ENCODE data around the gene SLC19A2. TPM values are rescaled to one million over a fixed set of nuclear protein-coding genes. Genes with fewer than 3 reads are reported as not detected.

The SLC19A2 gene
- total RNA-seq, 1 donor from 2014 or later, result 14.1 TPM

- Histone ChIP-seq H2AFZ (ENCODE audit: low read depth, low read length) (peak within 1 kb of the TSS; percentile 80), H3K4me3 (ENCODE audit: insufficient read depth, low read depth, low read length) (peak within 1 kb of the TSS; percentile 70), H3K9me3 (ENCODE audit: insufficient read depth, low read depth, low read length) (no peaks in the 10 kb centered on the region), H3K4me1 (ENCODE audit: insufficient read depth, low read length) (no peaks in the 10 kb centered on the region), H3K36me3 (ENCODE audit: insufficient read depth, low read length) (no peaks in the 10 kb centered on the region), H3K4me2 (ENCODE audit: low read length) (peak within 1 kb of the TSS; percentile 98), H3K9ac (ENCODE audit: low read length) (peak within 1 kb of the TSS; percentile 79), H3K79me2 (ENCODE audit: insufficient read depth, low read length) (no peaks in the 10 kb centered on the region), H3K27ac (ENCODE audit: low read depth, low read length) (no peak within 1 kb of the TSS), H3K27me3 (ENCODE audit: insufficient read depth, low read length) (no peaks in the 10 kb centered on the region), H4K20me1 (ENCODE audit: insufficient read depth, low read length) (no peaks in the 10 kb centered on the region)
- Mint-ChIP-seq H3K36me3 (ENCODE audit: low read depth, unreplicated experiment) (no peaks in the 10 kb centered on the region), H3K4me1 (ENCODE audit: low read depth, unreplicated experiment) (no peaks in the 10 kb centered on the region), H3K9me3 (ENCODE audit: unreplicated experiment) (peaks cover 2% of the 10 kb centered on the region), H3K27ac (ENCODE audit: unreplicated experiment) (peak within 1 kb of the TSS; percentile 91), H3K4me3 (ENCODE audit: unreplicated experiment) (peak within 1 kb of the TSS; percentile 97), H3K27me3 (ENCODE audit: low read depth, unreplicated experiment) (peaks cover 5% of the 10 kb centered on the region)
- no peak for TF ChIP-seq EZH2 (IDR thresholded peaks at IDR 0.05; ENCODE audit: insufficient read depth, low read length)
- DNase-seq (ENCODE audit: low read depth) (peak; percentile 64), FAIRE-seq (no peak)
Measured at GRCh38 chr1:169427081-169427641, 58.6 kb downstream of the SLC19A2 start, which contains the start of gene CCDC181. Gene CCDC181, minus strand, starts transcription at chr1:169427474. Its CDS starts 2,547 bp downstream, at chr1:169424927.

GRCh38 chr1:169426174-169426705 lies 59.5 kb downstream of the SLC19A2 start:
- Histone ChIP-seq H3K9ac (ENCODE audit: low read length) (no peak overlapping the region), H3K9me3 (ENCODE audit: insufficient read depth, low read depth, low read length) (no peaks in the 10 kb centered on the region), H2AFZ (ENCODE audit: low read depth, low read length) (peak overlapping the region; percentile 80), H3K79me2 (ENCODE audit: insufficient read depth, low read length) (no peaks in the 10 kb centered on the region), H3K4me1 (ENCODE audit: insufficient read depth, low read length) (no peaks in the 10 kb centered on the region), H3K4me2 (ENCODE audit: low read length) (peak overlapping the region; percentile 98), H3K27me3 (ENCODE audit: insufficient read depth, low read length) (no peaks in the 10 kb centered on the region), H3K27ac (ENCODE audit: low read depth, low read length) (no peak overlapping the region), H3K4me3 (ENCODE audit: insufficient read depth, low read depth, low read length) (peak overlapping the region; percentile 70), H4K20me1 (ENCODE audit: insufficient read depth, low read length) (no peaks in the 10 kb centered on the region), H3K36me3 (ENCODE audit: insufficient read depth, low read length) (no peaks in the 10 kb centered on the region)
- Mint-ChIP-seq H3K9me3 (ENCODE audit: unreplicated experiment) (peaks cover 2% of the 10 kb centered on the region), H3K4me1 (ENCODE audit: low read depth, unreplicated experiment) (no peaks in the 10 kb centered on the region), H3K4me3 (ENCODE audit: unreplicated experiment) (peak overlapping the region; percentile 97), H3K36me3 (ENCODE audit: low read depth, unreplicated experiment) (no peaks in the 10 kb centered on the region), H3K27me3 (ENCODE audit: low read depth, unreplicated experiment) (peaks cover 4% of the 10 kb centered on the region), H3K27ac (ENCODE audit: unreplicated experiment) (no peak overlapping the region)
- TF ChIP-seq, protein P1, sequence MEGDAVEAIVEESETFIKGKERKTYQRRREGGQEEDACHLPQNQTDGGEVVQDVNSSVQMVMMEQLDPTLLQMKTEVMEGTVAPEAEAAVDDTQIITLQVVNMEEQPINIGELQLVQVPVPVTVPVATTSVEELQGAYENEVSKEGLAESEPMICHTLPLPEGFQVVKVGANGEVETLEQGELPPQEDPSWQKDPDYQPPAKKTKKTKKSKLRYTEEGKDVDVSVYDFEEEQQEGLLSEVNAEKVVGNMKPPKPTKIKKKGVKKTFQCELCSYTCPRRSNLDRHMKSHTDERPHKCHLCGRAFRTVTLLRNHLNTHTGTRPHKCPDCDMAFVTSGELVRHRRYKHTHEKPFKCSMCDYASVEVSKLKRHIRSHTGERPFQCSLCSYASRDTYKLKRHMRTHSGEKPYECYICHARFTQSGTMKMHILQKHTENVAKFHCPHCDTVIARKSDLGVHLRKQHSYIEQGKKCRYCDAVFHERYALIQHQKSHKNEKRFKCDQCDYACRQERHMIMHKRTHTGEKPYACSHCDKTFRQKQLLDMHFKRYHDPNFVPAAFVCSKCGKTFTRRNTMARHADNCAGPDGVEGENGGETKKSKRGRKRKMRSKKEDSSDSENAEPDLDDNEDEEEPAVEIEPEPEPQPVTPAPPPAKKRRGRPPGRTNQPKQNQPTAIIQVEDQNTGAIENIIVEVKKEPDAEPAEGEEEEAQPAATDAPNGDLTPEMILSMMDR (IDR thresholded peaks at IDR 0.05; ENCODE audit: insufficient read depth, low read depth, low read length), result no peak
- TF ChIP-seq EZH2 (IDR thresholded peaks at IDR 0.05; ENCODE audit: insufficient read depth, low read length), result no peak
- no peak for FAIRE-seq
- no peak for DNase-seq (ENCODE audit: low read depth)

GRCh38 chr1:169421309-169421708 lies 64.4 kb downstream of the SLC19A2 start:
- no peaks in the 10 kb centered on the region for H3K36me3 ChIP-seq (ENCODE audit: insufficient read depth, low read length)
- Mint-ChIP-seq H3K27ac (ENCODE audit: unreplicated experiment) (no peak overlapping the region), H3K27me3 (ENCODE audit: low read depth, unreplicated experiment) (no peaks in the 10 kb centered on the region), H3K9me3 (ENCODE audit: unreplicated experiment) (no peaks in the 10 kb centered on the region), H3K4me1 (ENCODE audit: low read depth, unreplicated experiment) (no peaks in the 10 kb centered on the region), H3K4me3 (ENCODE audit: unreplicated experiment) (no peak overlapping the region), H3K36me3 (ENCODE audit: low read depth, unreplicated experiment) (no peaks in the 10 kb centered on the region)
- FAIRE-seq (no peak), DNase-seq (ENCODE audit: low read depth) (no peak)
- H3K4me2 ChIP-seq (ENCODE audit: low read length), result no peak overlapping the region
- H4K20me1 ChIP-seq (ENCODE audit: insufficient read depth, low read length), result no peaks in the 10 kb centered on the region
- H3K79me2 ChIP-seq (ENCODE audit: insufficient read depth, low read length), result no peaks in the 10 kb centered on the region
- H3K9ac ChIP-seq (ENCODE audit: low read length), result no peak overlapping the region
- TF ChIP-seq, protein P1 (IDR thresholded peaks at IDR 0.05; ENCODE audit: insufficient read depth, low read depth, low read length), result no peak
- no peak for TF ChIP-seq EZH2 (IDR thresholded peaks at IDR 0.05; ENCODE audit: insufficient read depth, low read length)
- H3K9me3 ChIP-seq (ENCODE audit: insufficient read depth, low read depth, low read length), result no peaks in the 10 kb centered on the region
- H3K4me3 ChIP-seq (ENCODE audit: insufficient read depth, low read depth, low read length), result no peak overlapping the region
- no peak overlapping the region for H2AFZ ChIP-seq (ENCODE audit: low read depth, low read length)
- H3K4me1 ChIP-seq (ENCODE audit: insufficient read depth, low read length), result no peaks in the 10 kb centered on the region
- H3K27me3 ChIP-seq (ENCODE audit: insufficient read depth, low read length), result no peaks in the 10 kb centered on the region
- no peak overlapping the region for H3K27ac ChIP-seq (ENCODE audit: low read depth, low read length)

Data from astrocyte (in vitro differentiated cells and primary cell).